HG03521 (cell line): ENCODE results near the gene SAV1.
"Not testable (repeated sequence)": the region's sequence is repeated elsewhere in the genome, so short reads cannot be mapped to it uniquely, and the experiment has no call there.

ENCODE experiments used
- ATAC-seq: cut with Tn5 transposase; IDR thresholded peaks from one replicate; pipeline ENCODE4 v1.9.1; 2021; ENCODE audit warnings: mild to moderate bottlenecking, moderate library complexity; ENCODE audit not compliant: unreplicated experiment

The SAV1 gene

GRCh38 chr14:50667996-50668825 is at the start of gene SAV1:
Gene SAV1, minus strand, starts transcription at chr14:50668306. Its CDS starts 339 bp downstream, at chr14:50667967.
- ATAC-seq, result peak; percentile 65

- no peak for ATAC-seq
These were observed 49.7 kb upstream of the SAV1 start for GRCh38 chr14:50717811-50718210.

GRCh38 chr14:50714450-50715073 is 46.5 kb upstream of the SAV1 start:
- no peak for ATAC-seq

GRCh38 chr14:50711043-50711442 is 42.9 kb upstream of the SAV1 start:
- no peak for ATAC-seq

GRCh38 chr14:50705026-50705593 is 37.0 kb upstream of the SAV1 start:
- no peak for ATAC-seq

GRCh38 chr14:50704454-50705010 is 36.4 kb upstream of the SAV1 start:
- no peak for ATAC-seq

GRCh38 chr14:50697659-50698290 is 29.7 kb upstream of the SAV1 start:
- no peak for ATAC-seq

- ATAC-seq, result not testable (repeated sequence)
These were observed 26.2 kb upstream of the SAV1 start for GRCh38 chr14:50694260-50694659.

- no peak for ATAC-seq
These were observed 20.8 kb upstream of the SAV1 start for GRCh38 chr14:50688875-50689274.

- no peak for ATAC-seq
These were observed 11.6 kb upstream of the SAV1 start for GRCh38 chr14:50679674-50680073.

GRCh38 chr14:50678163-50678562 is 10.1 kb upstream of the SAV1 start:
- ATAC-seq, result no peak

GRCh38 chr14:50677527-50678063 is 9.5 kb upstream of the SAV1 start:
- ATAC-seq, result no peak

- no peak for ATAC-seq
These were observed 8.9 kb upstream of the SAV1 start for GRCh38 chr14:50676814-50677516.

GRCh38 chr14:50675597-50675996 is 7.5 kb upstream of the SAV1 start:
- no peak for ATAC-seq

- ATAC-seq, result no peak
These were observed 2.8 kb upstream of the SAV1 start for GRCh38 chr14:50670866-50671256.

GRCh38 chr14:50670196-50670865 is 2.2 kb upstream of the SAV1 start:
- no peak for ATAC-seq

- no peak for ATAC-seq
These were observed 1.4 kb upstream of the SAV1 start for GRCh38 chr14:50669441-50669986.

- no peak for ATAC-seq
These were observed 679 bp upstream of the SAV1 start for GRCh38 chr14:50668826-50669143.

GRCh38 chr14:50667684-50667995 is 466 bp downstream of the SAV1 start:
- peak; percentile 40 for ATAC-seq
